CD14-positive monocyte (primary cell): Measurements from ENCODE around the gene NLK. TPM values are rescaled to one million over a fixed set of nuclear protein-coding genes. Genes with fewer than 3 reads are reported as not detected.

Source experiments
- DNase-seq, 3 donors: peaks; one replicate each; pipeline ENCODE4 v3.0.0-alpha.2; 2011 to 2022
- H2AFZ ChIP-seq: 2 replicates; pipeline ENCODE4 v1.6.0; 2012; ENCODE audit warnings: mild to moderate bottlenecking, low read depth, low read length, inconsistent platforms; ENCODE audit not compliant: insufficient read depth, poor library complexity, severe bottlenecking
- H3K27ac ChIP-seq, 2 donors: 1 replicate in 1 of 2; 2 replicates in 1 of 2; pipeline ENCODE4 v1.5.1; 2012 to 2013; ENCODE audit warnings: low read length in 2 of 2, control low read depth in 1 of 2, inconsistent platforms in 1 of 2, low read depth in 1 of 2, mild to moderate bottlenecking in 1 of 2
- H3K27me3 ChIP-seq, 2 donors: one replicate each; pipeline versions ENCODE4 v1.6.0 to v1.6.1; 2011 to 2013; ENCODE audit warnings: low read length in 2 of 2; ENCODE audit not compliant: control insufficient read depth in 2 of 2, insufficient read depth in 2 of 2
- H3K36me3 ChIP-seq, 2 donors: replicated peaks in 1 of 2; 1 replicate in 1 of 2; 2 replicates in 1 of 2; pipeline versions ENCODE4 v1.5.1 to v1.6.1; 2012 to 2013; ENCODE audit warnings: low read length in 2 of 2, control low read depth in 1 of 2, inconsistent platforms in 1 of 2, mild to moderate bottlenecking in 1 of 2; ENCODE audit not compliant: insufficient read depth in 2 of 2, control insufficient read depth in 1 of 2
- H3K4me1 ChIP-seq, 2 donors: 1 replicate in 1 of 2; 2 replicates in 1 of 2; pipeline versions ENCODE4 v1.5.1 to v1.6.1; 2012 to 2013; ENCODE audit warnings: low read length in 2 of 2, control low read depth in 1 of 2, inconsistent platforms in 1 of 2, mild to moderate bottlenecking in 1 of 2, moderate library complexity in 1 of 2; ENCODE audit not compliant: insufficient read depth in 2 of 2, control insufficient read depth in 1 of 2
- H3K4me2 ChIP-seq: replicated peaks from 2 replicates; pipeline ENCODE3; 2012; ENCODE audit warnings: low read length, moderate library complexity, mild to moderate bottlenecking; ENCODE audit not compliant: poor library complexity, severe bottlenecking; ENCODE audit errors: extremely low read depth
- H3K4me3 ChIP-seq, 3 experiments: fragments of 200-600 bp in 1 of 3; sonication (generic) in 1 of 3; replicated peaks in 1 of 3; 1 replicate in 2 of 3; 2 replicates in 1 of 3; pipeline ENCODE4 v1.5.1; 2011 to 2013; ENCODE audit warnings: low read length in 3 of 3, mild to moderate bottlenecking in 3 of 3, control low read depth in 2 of 3, low read depth in 2 of 3, inconsistent platforms in 1 of 3, moderate library complexity in 1 of 3
- H3K79me2 ChIP-seq: 2 replicates; pipeline ENCODE4 v1.6.0; 2012; ENCODE audit warnings: mild to moderate bottlenecking, control low read depth, inconsistent platforms, low read length, moderate library complexity; ENCODE audit not compliant: insufficient read depth
- H3K9ac ChIP-seq: 2 replicates; pipeline ENCODE4 v1.6.0; 2017; ENCODE audit warnings: low read length, mild to moderate bottlenecking; ENCODE audit not compliant: insufficient read depth, poor library complexity, severe bottlenecking
- H3K9me3 ChIP-seq, 2 donors: replicated peaks in 1 of 2; 1 replicate in 1 of 2; 2 replicates in 1 of 2; pipeline versions ENCODE4 v1.5.1 to v1.6.1; 2012 to 2013; ENCODE audit warnings: low read length in 2 of 2, control low read depth in 1 of 2; ENCODE audit not compliant: control insufficient read depth in 1 of 2, insufficient read depth in 1 of 2
- H4K20me1 ChIP-seq: 2 replicates; pipeline ENCODE4 v1.6.0; 2012; ENCODE audit warnings: mild to moderate bottlenecking, low read length, control low read depth, moderate library complexity; ENCODE audit not compliant: insufficient read depth
- H3K27ac Mint-ChIP-seq, 7 donors: one replicate each; pipeline ENCODE4 v1.8.0; 2020; ENCODE audit warnings: mild to moderate bottlenecking in 7 of 7, mixed read lengths in 7 of 7, moderate library complexity in 6 of 7, inconsistent platforms in 2 of 7
- H3K27me3 Mint-ChIP-seq, 3 donors: one replicate each; pipeline ENCODE4 v1.8.0; 2021 to 2022; ENCODE audit warnings: low read depth in 3 of 3, mild to moderate bottlenecking in 3 of 3, mixed read lengths in 3 of 3, moderate library complexity in 3 of 3, inconsistent platforms in 1 of 3
- H3K36me3 Mint-ChIP-seq, 2 donors: one replicate each; pipeline ENCODE4 v1.8.0; 2020; ENCODE audit warnings: mixed read lengths in 2 of 2, inconsistent platforms in 1 of 2, mild to moderate bottlenecking in 1 of 2
- H3K4me1 Mint-ChIP-seq: one replicate; pipeline ENCODE4 v1.8.0; 2020; ENCODE audit warnings: mild to moderate bottlenecking, mixed read lengths
- H3K4me3 Mint-ChIP-seq, 2 donors: one replicate each; pipeline ENCODE4 v1.8.0; 2020; ENCODE audit warnings: mild to moderate bottlenecking in 2 of 2, mixed read lengths in 2 of 2, moderate library complexity in 1 of 2
- H3K9me3 Mint-ChIP-seq, 7 donors: one replicate each; pipeline ENCODE4 v1.8.0; 2020 to 2022; ENCODE audit warnings: mixed read lengths in 7 of 7, mild to moderate bottlenecking in 6 of 7, moderate library complexity in 6 of 7, inconsistent platforms in 2 of 7
- WGBS: methylation state at CpG from one replicate; pipeline ENCODE4 v1.1.5; 2013; ENCODE audit warnings: missing lambda C conversion rate; ENCODE audit not compliant: insufficient coverage; 5-methylcytosine and 5-hydroxymethylcytosine counted together
- intact Hi-C, 2 donors: fragments of 100-400 bp; cut with micrococcal nuclease; formaldehyde crosslinking; loops; one replicate each; pipeline versions ENCODE4 v1.15.0 to v1.15.1; 2023
- polyA plus RNA-seq, 3 donors: library from polyadenylated mRNA; depleted of rRNA in 1 of 3; unstranded in 2 of 3; stranded (reverse) in 1 of 3; fragments of 300-500 nt in 2 of 3; fragments of >200 nt in 1 of 3; fragmentation: Illumina TruSeq in 2 of 3; gene quantifications; 1 replicate in 2 of 3; 2 replicates in 1 of 3; pipeline ENCODE4 v1.2.3, GENCODE V29; 2012 to 2021
- TF ChIP-seq, protein P1 (sequence below): fragments of 200-600 bp; IDR thresholded peaks from one replicate; pipeline ENCODE4 v1.8.0; 2022; ENCODE audit warnings: antibody characterized with exemption, mild to moderate bottlenecking

NLK gene
- polyA plus RNA-seq, 3 donors: 1.7 to 6.5 (median 2.0) TPM

GRCh38 chr17:28141773-28142172 lies 99.3 kb downstream of the NLK start:
- Mint-ChIP-seq H3K36me3 (peaks cover 16 to 35% of the 10 kb centered on the region in 2 donors), H3K4me3 (no peak overlapping the region), H3K27ac (no peak overlapping the region), H3K27me3 (peaks cover 0 to 2% (median 0%) of the 10 kb centered on the region in 3 donors), H3K4me1 (no peaks in the 10 kb centered on the region), H3K9me3 (no peaks in the 10 kb centered on the region)
- Histone ChIP-seq H4K20me1 (no peaks in the 10 kb centered on the region), H3K79me2 (no peaks in the 10 kb centered on the region), H3K27me3 (no peaks in the 10 kb centered on the region), H2AFZ (no peak overlapping the region), H3K27ac (no peak overlapping the region), H3K4me2 (no peak overlapping the region), H3K4me3 (no peak overlapping the region), H3K36me3 (peaks cover 0 to 36% of the 10 kb centered on the region in 2 donors), H3K9ac (no peak overlapping the region), H3K4me1 (no peaks in the 10 kb centered on the region), H3K9me3 (no peaks in the 10 kb centered on the region)
- intact Hi-C loops: no loop called here
- DNase-seq: no peak
- WGBS: no CpG with 5 or more reads among the region's 1 CpG
- TF ChIP-seq, protein P1, sequence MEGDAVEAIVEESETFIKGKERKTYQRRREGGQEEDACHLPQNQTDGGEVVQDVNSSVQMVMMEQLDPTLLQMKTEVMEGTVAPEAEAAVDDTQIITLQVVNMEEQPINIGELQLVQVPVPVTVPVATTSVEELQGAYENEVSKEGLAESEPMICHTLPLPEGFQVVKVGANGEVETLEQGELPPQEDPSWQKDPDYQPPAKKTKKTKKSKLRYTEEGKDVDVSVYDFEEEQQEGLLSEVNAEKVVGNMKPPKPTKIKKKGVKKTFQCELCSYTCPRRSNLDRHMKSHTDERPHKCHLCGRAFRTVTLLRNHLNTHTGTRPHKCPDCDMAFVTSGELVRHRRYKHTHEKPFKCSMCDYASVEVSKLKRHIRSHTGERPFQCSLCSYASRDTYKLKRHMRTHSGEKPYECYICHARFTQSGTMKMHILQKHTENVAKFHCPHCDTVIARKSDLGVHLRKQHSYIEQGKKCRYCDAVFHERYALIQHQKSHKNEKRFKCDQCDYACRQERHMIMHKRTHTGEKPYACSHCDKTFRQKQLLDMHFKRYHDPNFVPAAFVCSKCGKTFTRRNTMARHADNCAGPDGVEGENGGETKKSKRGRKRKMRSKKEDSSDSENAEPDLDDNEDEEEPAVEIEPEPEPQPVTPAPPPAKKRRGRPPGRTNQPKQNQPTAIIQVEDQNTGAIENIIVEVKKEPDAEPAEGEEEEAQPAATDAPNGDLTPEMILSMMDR: no peak

DNA sequence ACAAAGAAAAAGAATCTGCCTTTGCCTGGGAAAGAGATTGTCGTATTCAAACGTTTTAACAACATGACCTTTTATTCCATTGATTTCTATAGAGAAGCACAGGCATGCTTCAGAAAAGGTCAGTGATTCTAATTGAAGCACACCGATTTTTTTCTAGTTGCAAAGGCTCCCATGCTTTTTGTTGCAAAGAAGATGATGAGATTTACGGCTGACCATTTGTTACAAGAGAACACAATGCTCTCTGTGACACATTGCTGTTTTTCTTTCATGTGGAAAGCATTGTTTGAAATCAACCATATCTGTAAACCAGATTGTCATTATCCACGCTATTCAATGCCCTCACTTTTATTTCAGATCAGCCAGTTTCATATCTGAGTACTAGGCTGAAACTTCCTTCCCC lies 99.8 kb downstream of the NLK start:
- peaks cover 16 to 35% of the 10 kb centered on the region in 2 donors for H3K36me3 Mint-ChIP-seq
- peaks cover 0 to 2% (median 0%) of the 10 kb centered on the region in 3 donors for H3K27me3 Mint-ChIP-seq
- Histone ChIP-seq H3K36me3 (peaks cover 0 to 36% of the 10 kb centered on the region in 2 donors), H3K4me3 (no peak overlapping the region), H3K9me3 (no peaks in the 10 kb centered on the region), H3K79me2 (no peaks in the 10 kb centered on the region), H3K4me1 (no peaks in the 10 kb centered on the region), H3K4me2 (no peak overlapping the region), H2AFZ (no peak overlapping the region), H3K27ac (no peak overlapping the region), H4K20me1 (no peaks in the 10 kb centered on the region), H3K27me3 (no peaks in the 10 kb centered on the region), H3K9ac (no peak overlapping the region)
- WGBS: 100% methylated on average over 1 of the region's 5 CpGs
- no peak overlapping the region for H3K27ac Mint-ChIP-seq
- H3K9me3 Mint-ChIP-seq: no peaks in the 10 kb centered on the region
- TF ChIP-seq, protein P1: no peak
- no peaks in the 10 kb centered on the region for H3K4me1 Mint-ChIP-seq
- intact Hi-C loops: no loop called here
- no peak overlapping the region for H3K4me3 Mint-ChIP-seq
- DNase-seq: no peak
